ENCODE data around the gene HS3ST6.

The HS3ST6 gene

GRCh38 chr16:1863681-1864460, 54.3 kb downstream of the HS3ST6 start:
- in situ Hi-C loops (cut with HindIII; ENCODE audit: low pct_ligation_motif_present, low pct_unique_long_range_greater_than_20kb, low sequenced_read_pairs), result no loop called here
- DNase-seq, result peak; percentile 47

GRCh38 chr16:1862394-1862793, 55.8 kb downstream of the HS3ST6 start:
- no peak for DNase-seq
- in situ Hi-C loops (cut with HindIII; ENCODE audit: low pct_ligation_motif_present, low pct_unique_long_range_greater_than_20kb, low sequenced_read_pairs), result no loop called here

GRCh38 chr16:1861730-1862129, 56.5 kb downstream of the HS3ST6 start:
- in situ Hi-C loops (cut with HindIII; ENCODE audit: low pct_ligation_motif_present, low pct_unique_long_range_greater_than_20kb, low sequenced_read_pairs), result no loop called here
- no peak for DNase-seq

Measured in ACHN (cell line).